CD4-positive, alpha-beta T cell treated with Interleukin-10 for 1 hour (primary cell): ENCODE results near the gene CXorf66.
"Not testable (repeated sequence)": the region's sequence is repeated elsewhere in the genome, so short reads cannot be mapped to it uniquely, and the experiment has no call there.

Experiments used
- DNase-seq: peaks from one replicate; pipeline ENCODE4 v3.0.0-alpha.2; 2020

Gene CXorf66

GRCh38 chrX:139924696-139925095, 40.6 kb downstream of the CXorf66 start:
- DNase-seq = no peak

- no peak for DNase-seq
Measured at GRCh38 chrX:139924069-139924695, 41.1 kb downstream of the CXorf66 start.

DNA sequence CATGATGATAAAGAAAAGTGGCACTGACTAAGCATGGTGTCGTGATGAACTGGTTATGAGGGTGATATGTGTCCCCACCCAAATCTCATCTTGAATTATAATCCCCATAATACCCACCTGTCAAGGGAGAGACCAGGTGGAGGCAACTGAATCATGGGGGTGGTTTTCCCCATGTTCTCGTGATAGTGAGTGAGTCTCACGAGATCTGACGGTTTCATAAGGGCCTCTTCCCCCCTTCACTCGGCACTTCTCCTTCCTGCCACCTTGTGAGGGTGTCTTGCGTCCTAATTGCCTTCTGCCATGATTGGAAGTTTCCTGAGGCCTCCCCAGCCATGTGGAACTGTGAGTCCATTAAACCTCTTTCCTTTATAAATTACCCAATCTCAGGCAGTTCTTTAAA, 44.2 kb downstream of the CXorf66 start:
- not testable (repeated sequence) for DNase-seq

DNA sequence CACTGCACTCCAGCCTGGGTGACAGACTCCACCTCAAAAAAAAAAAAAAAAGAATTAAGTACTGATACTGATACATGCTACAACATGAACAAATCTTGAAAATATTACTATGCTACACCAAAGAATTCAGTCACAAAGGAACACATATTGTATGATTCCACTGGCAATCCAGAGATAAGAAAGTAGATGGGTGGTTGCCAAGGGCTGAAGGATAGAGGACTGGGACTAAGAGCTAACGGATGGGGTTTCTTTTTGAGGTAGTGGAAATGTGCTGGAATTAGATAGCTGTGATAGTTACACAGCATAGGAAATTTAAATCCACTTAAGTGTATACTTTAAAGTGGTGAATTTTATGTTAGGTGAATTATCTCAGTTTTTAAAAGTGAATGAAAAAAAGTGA, 45.0 kb downstream of the CXorf66 start:
- DNase-seq = no peak

GRCh38 chrX:139914421-139914820, 50.9 kb downstream of the CXorf66 start:
- no peak for DNase-seq

- DNase-seq = no peak
Measured at GRCh38 chrX:139909712-139910111, 55.6 kb downstream of the CXorf66 start.

GRCh38 chrX:139907078-139907477, 58.2 kb downstream of the CXorf66 start:
- no peak for DNase-seq

GRCh38 chrX:139905743-139906142, 59.6 kb downstream of the CXorf66 start:
- no peak for DNase-seq
